SK-N-SH (cell line): ENCODE measurements around the gene NIPAL3.

Experiments
- CTCF ChIP-seq: fragments of 200-600 bp; sonication (generic); IDR thresholded peaks from 2 replicates; pipeline ENCODE4 v1.6.1; 2017; ENCODE audit warnings: antibody characterized with exemption, mild to moderate bottlenecking, moderate library complexity
- EZH2phosphoT487 ChIP-seq: fragments of 200-600 bp; sonication (generic); IDR thresholded peaks from 2 replicates; pipeline ENCODE4 v1.6.1; 2017; ENCODE audit warnings: low read depth, mixed run types, mild to moderate bottlenecking, antibody characterized with exemption, moderate library complexity, borderline replicate concordance

- TF ChIP-seq CTCF (no peak), EZH2phosphoT487 (no peak)
Measured at GRCh38 chr1:24477309-24477708, 61.7 kb downstream of the NIPAL3 start.
